ENCODE measurements around the gene FADS1. TPM values are rescaled to one million over a fixed set of nuclear protein-coding genes. Genes with fewer than 3 reads are reported as not detected.

Gene FADS1
- total and polyA plus RNA-seq, 2 donors (not counting 3 experiments of a cell fraction or from before 2014, with no cell fraction given): 110 to 121 TPM

GRCh38 chr11:61832754-61833153 is 16.0 kb upstream of the FADS1 start:
- dilution Hi-C loops (cut with MboI; ENCODE audit: extremely low pct_ligation_motif_present, low sequenced_read_pairs) (no loop called here), intact Hi-C loops (cut with micrococcal nuclease) (no loop called here)
- no peak for DNase-seq (ENCODE audit: low read depth, low spot score)
- H3K9ac ChIP-seq (replicated peaks; ENCODE audit: extremely low read depth, insufficient read depth, low read length): no peak overlapping the region
- peaks cover 60% of the 10 kb centered on the region for H3K4me1 ChIP-seq (ENCODE audit: control insufficient read depth, extremely low read depth, insufficient read depth, low read length)
- H3K79me2 ChIP-seq (ENCODE audit: control insufficient read depth, insufficient read depth, low read length): peaks cover 90% of the 10 kb centered on the region
- TF ChIP-seq MAX (IDR thresholded peaks at IDR 0.05; ENCODE audit: insufficient read depth, insufficient read length) (no peak), POLR2A (IDR thresholded peaks at IDR 0.05; ENCODE audit: low read depth, low read length) (no peak), GATA2 (IDR thresholded peaks at IDR 0.05; ENCODE audit: insufficient read depth, insufficient read length, low read depth, low read length) (no peak), FOS (IDR thresholded peaks at IDR 0.05; ENCODE audit: borderline replicate concordance, insufficient read depth, low read length) (no peak), POLR2AphosphoS5 (IDR thresholded peaks at IDR 0.05; ENCODE audit: insufficient read depth, low read depth, low read length) (no peak), JUN (IDR thresholded peaks at IDR 0.05; ENCODE audit: borderline replicate concordance, insufficient read depth, insufficient read length, low read depth) (no peak), MYC (IDR thresholded peaks at IDR 0.05; ENCODE audit: low read depth, low read length) (no peak), EZH2 (IDR thresholded peaks at IDR 0.05; ENCODE audit: borderline replicate concordance, low read depth, low read length, severe bottlenecking) (no peak)
- ChIA-PET CTCF (interaction anchor here (2.3 to 5.7 kb wide), 2 partner anchors 16 to 36 kb away, joined by 6 to 38 read pairs; partner anchors contain the start of gene FADS1), POLR2A (no interaction called here)
- FAIRE-seq: no peak
- peaks cover 4% of the 10 kb centered on the region for H4K20me1 ChIP-seq (replicated peaks; ENCODE audit: control insufficient read depth, extremely low read depth, insufficient read depth, low read length)
- BruUV-seq (replicated peaks): no TSS peak
- H3K36me3 ChIP-seq (ENCODE audit: control insufficient read depth in 2 of 2, extremely low read depth in 1 of 2, insufficient read depth in 2 of 2, low read length in 2 of 2): peaks cover 0 to 8% of the 10 kb centered on the region in 2 experiments
- no peak overlapping the region for H3K4me3 ChIP-seq (replicated peaks in 1 of 3; ENCODE audit: insufficient read depth in 1 of 3, low read depth in 1 of 3, low read length in 3 of 3)
- no peak overlapping the region for H3K27ac ChIP-seq (ENCODE audit: insufficient read depth, low read depth, low read length)
- H3K9me3 ChIP-seq (replicated peaks; ENCODE audit: control insufficient read depth, insufficient read depth, low read length): no peaks in the 10 kb centered on the region
- no peak overlapping the region for H2AFZ ChIP-seq (ENCODE audit: low read depth, low read length)
- H3K27me3 ChIP-seq (ENCODE audit: control insufficient read depth in 2 of 2, insufficient read depth in 2 of 2, low read length in 2 of 2): no peaks in the 10 kb centered on the region
- no peaks in the 10 kb centered on the region for H3K9me1 ChIP-seq (replicated peaks; ENCODE audit: control insufficient read depth, extremely low read depth, insufficient read depth, low read length)
- no peak overlapping the region for H3K4me2 ChIP-seq (ENCODE audit: insufficient read depth, low read length)

GRCh38 chr11:61832207-61832606 is 15.4 kb upstream of the FADS1 start:
- ChIA-PET POLR2A (no interaction called here), CTCF (interaction anchor here (1.2 to 2.2 kb wide), 2 partner anchors 12 to 35 kb away, joined by 3 to 14 read pairs; no protein-coding TSS in a partner anchor)
- no peak overlapping the region for H3K4me2 ChIP-seq (ENCODE audit: insufficient read depth, low read length)
- H3K9me1 ChIP-seq (replicated peaks; ENCODE audit: control insufficient read depth, extremely low read depth, insufficient read depth, low read length): no peaks in the 10 kb centered on the region
- intact Hi-C loops (cut with micrococcal nuclease) (no loop called here), dilution Hi-C loops (cut with MboI; ENCODE audit: extremely low pct_ligation_motif_present, low sequenced_read_pairs) (no loop called here)
- DNase-seq (ENCODE audit: low read depth, low spot score) (no peak), FAIRE-seq (no peak)
- H3K4me1 ChIP-seq (ENCODE audit: control insufficient read depth, extremely low read depth, insufficient read depth, low read length): peaks cover 63% of the 10 kb centered on the region
- H3K27me3 ChIP-seq (ENCODE audit: control insufficient read depth in 2 of 2, insufficient read depth in 2 of 2, low read length in 2 of 2): no peaks in the 10 kb centered on the region
- H3K36me3 ChIP-seq (ENCODE audit: control insufficient read depth in 2 of 2, extremely low read depth in 1 of 2, insufficient read depth in 2 of 2, low read length in 2 of 2): peaks cover 0 to 3% of the 10 kb centered on the region in 2 experiments
- no peak overlapping the region for H3K9ac ChIP-seq (replicated peaks; ENCODE audit: extremely low read depth, insufficient read depth, low read length)
- H3K9me3 ChIP-seq (replicated peaks; ENCODE audit: control insufficient read depth, insufficient read depth, low read length): no peaks in the 10 kb centered on the region
- peaks cover 4% of the 10 kb centered on the region for H4K20me1 ChIP-seq (replicated peaks; ENCODE audit: control insufficient read depth, extremely low read depth, insufficient read depth, low read length)
- H2AFZ ChIP-seq (ENCODE audit: low read depth, low read length): no peak overlapping the region
- no peak overlapping the region for H3K4me3 ChIP-seq (replicated peaks in 1 of 3; ENCODE audit: insufficient read depth in 1 of 3, low read depth in 1 of 3, low read length in 3 of 3)
- no peak overlapping the region for H3K27ac ChIP-seq (ENCODE audit: insufficient read depth, low read depth, low read length)
- BruUV-seq (replicated peaks): no TSS peak
- H3K79me2 ChIP-seq (ENCODE audit: control insufficient read depth, insufficient read depth, low read length): peaks cover 84% of the 10 kb centered on the region
- no peak for TF ChIP-seq GATA2 (IDR thresholded peaks at IDR 0.05; ENCODE audit: insufficient read depth, insufficient read length, low read depth, low read length)
- no peak for TF ChIP-seq JUN (IDR thresholded peaks at IDR 0.05; ENCODE audit: borderline replicate concordance, insufficient read depth, insufficient read length, low read depth)
- TF ChIP-seq POLR2A (IDR thresholded peaks at IDR 0.05; ENCODE audit: low read depth, low read length): no peak
- TF ChIP-seq POLR2AphosphoS5 (IDR thresholded peaks at IDR 0.05; ENCODE audit: insufficient read depth, low read depth, low read length): no peak
- TF ChIP-seq CTCF (IDR thresholded peaks at IDR 0.05; ENCODE audit: extremely low read depth in 1 of 2, insufficient read depth in 1 of 2, low read depth in 1 of 2, low read length in 2 of 2): no peak
- no peak for TF ChIP-seq MAX (IDR thresholded peaks at IDR 0.05; ENCODE audit: insufficient read depth, insufficient read length)
- TF ChIP-seq EZH2 (IDR thresholded peaks at IDR 0.05; ENCODE audit: borderline replicate concordance, low read depth, low read length, severe bottlenecking): no peak
- TF ChIP-seq FOS (IDR thresholded peaks at IDR 0.05; ENCODE audit: borderline replicate concordance, insufficient read depth, low read length): no peak
- TF ChIP-seq MYC (IDR thresholded peaks at IDR 0.05; ENCODE audit: low read depth, low read length): no peak

All from endothelial cell of umbilical vein (primary cell).